DND-41 (cell line): ENCODE measurements around the gene WSB2.

Source experiments
- EZH2 ChIP-seq: IDR thresholded peaks from 3 replicates; pipeline ENCODE4 v1.6.1; 2012; ENCODE audit warnings: borderline replicate concordance, low read depth, mild to moderate bottlenecking, moderate library complexity, low read length, inconsistent platforms; ENCODE audit not compliant: severe bottlenecking
- TF ChIP-seq, protein P1 (sequence below): IDR thresholded peaks from 2 replicates; pipeline ENCODE4 v1.5.1; 2012; ENCODE audit warnings: borderline replicate concordance, low read length, moderate library complexity, mild to moderate bottlenecking; ENCODE audit not compliant: poor library complexity, severe bottlenecking; ENCODE audit errors: extremely low read depth

DNA sequence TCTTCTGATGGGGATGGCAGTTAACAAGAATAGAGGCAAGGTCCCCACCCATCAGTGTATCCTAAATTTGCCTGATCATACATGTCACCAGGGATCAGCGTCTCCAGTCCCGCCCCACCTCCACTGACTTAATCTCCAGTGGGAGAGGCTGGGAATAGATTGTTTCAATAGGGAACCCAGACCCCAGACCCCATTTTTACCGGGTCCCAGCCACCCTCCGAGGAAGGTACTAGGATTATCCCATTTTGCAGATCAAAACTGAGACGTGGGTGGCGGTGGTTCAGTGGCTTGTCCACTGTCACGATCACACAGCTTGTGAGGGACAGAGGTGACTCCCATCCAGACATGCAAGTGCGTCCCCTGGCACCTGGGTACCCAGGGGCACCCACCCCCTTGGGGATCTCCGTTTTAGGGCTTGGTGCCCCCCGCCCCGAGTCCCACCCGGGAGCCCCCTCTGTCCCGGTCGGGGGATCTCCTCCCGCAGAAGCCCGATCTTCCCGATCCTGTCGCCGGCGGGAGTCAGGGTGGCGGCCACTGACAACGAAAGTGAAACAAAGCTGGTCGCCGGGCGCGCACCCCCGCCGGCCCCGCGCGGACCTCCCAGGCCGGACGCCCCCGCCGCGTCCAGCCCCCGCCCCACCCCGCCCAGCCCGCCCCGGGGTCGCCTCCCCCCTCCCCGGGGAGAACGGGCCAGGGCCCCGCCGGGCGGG is 523 bp downstream of the WSB2 start:
- TF ChIP-seq, protein P1, sequence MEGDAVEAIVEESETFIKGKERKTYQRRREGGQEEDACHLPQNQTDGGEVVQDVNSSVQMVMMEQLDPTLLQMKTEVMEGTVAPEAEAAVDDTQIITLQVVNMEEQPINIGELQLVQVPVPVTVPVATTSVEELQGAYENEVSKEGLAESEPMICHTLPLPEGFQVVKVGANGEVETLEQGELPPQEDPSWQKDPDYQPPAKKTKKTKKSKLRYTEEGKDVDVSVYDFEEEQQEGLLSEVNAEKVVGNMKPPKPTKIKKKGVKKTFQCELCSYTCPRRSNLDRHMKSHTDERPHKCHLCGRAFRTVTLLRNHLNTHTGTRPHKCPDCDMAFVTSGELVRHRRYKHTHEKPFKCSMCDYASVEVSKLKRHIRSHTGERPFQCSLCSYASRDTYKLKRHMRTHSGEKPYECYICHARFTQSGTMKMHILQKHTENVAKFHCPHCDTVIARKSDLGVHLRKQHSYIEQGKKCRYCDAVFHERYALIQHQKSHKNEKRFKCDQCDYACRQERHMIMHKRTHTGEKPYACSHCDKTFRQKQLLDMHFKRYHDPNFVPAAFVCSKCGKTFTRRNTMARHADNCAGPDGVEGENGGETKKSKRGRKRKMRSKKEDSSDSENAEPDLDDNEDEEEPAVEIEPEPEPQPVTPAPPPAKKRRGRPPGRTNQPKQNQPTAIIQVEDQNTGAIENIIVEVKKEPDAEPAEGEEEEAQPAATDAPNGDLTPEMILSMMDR, result no peak
- no peak for TF ChIP-seq EZH2
